Sciatic nerve (tissue), 2 donors: ENCODE data around the gene MPRIP. TPM values are rescaled to one million over a fixed set of nuclear protein-coding genes. Genes with fewer than 3 reads are reported as not detected.
A peak's percentile ranks its signal among the peaks of the same experiment; 100 is the strongest.

Experiments used
- ATAC-seq: fragments of 200-7000 bp; cut with Tn5 transposase; one replicate; pipeline ENCODE4 v1.9.1; 2020; ENCODE audit warnings: mild to moderate bottlenecking, moderate library complexity
- DNase-seq: peaks from one replicate; pipeline ENCODE4 v3.0.0-alpha.2; 2020; ENCODE audit warnings: low spot score
- intact Hi-C: fragments of 100-400 bp; cut with DNase I; formaldehyde crosslinking; loops from one replicate; pipeline ENCODE4 v1.14.2; 2022
- total RNA-seq: library from RNA; stranded (reverse); fragmentation: NEBNext Ultra II Directional; extraction: Animal tissue kit (Norgen Biotek cat#: 25700); gene quantifications from one replicate; pipeline ENCODE4 v1.2.1, GENCODE V29; 2021
- donor health status: DM: no; HTN: no; CAD: no.
- donor health status: DM: no; HTN: no; CAD: no.

The MPRIP gene
- total RNA-seq, 1 donor from 2014 or later = 500 TPM

DNA sequence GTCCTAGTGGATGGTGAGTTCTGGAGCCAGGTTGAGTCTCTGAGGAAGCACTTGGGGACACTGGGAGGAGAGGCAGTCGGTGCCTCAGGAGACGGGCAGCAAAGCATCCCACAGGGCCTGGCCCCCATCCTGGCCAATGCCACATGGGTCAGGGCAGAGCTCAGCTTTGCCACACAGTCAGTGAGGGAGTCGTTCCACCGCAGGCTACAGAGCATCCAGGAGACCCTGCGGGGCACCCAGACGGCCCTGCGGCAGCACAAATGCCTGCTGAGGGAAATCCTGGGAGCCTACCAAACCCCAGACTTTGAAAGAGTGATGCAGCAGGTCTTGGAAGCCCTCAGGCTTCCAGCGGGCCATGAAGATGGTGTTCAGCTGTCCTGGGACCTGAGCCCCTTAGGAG is 124.2 kb downstream of the MPRIP start:
- no peak for ATAC-seq
- DNase-seq = no peak
- intact Hi-C loops = no loop called here

- DNase-seq (no peak), ATAC-seq (no peak)
- intact Hi-C loops = no loop called here
Observed at GRCh38 chr17:17167356-17167755, 125.1 kb downstream of the MPRIP start.

DNA sequence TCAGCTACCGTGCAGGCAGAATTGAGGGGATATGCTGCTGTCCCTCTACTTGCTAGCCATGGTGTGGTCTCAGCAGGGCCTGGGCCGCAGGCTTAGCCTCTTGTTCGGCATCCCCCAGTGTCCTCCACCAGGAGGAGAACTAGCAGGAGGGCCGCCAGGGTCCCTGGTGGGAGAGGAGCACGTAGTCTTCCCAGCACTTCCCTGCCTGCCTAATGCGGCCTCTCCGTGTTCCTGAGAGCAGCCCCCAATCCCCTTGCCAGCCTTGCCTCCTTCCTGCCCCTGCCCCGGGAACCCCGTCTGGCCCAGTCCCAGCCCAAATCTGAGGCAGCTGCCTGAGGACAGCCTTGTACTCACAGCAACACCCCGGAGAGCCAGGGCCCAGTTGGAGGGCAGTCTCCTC is 125.7 kb downstream of the MPRIP start:
- no peak for ATAC-seq
- intact Hi-C loops = no loop called here
- no peak for DNase-seq

DNA sequence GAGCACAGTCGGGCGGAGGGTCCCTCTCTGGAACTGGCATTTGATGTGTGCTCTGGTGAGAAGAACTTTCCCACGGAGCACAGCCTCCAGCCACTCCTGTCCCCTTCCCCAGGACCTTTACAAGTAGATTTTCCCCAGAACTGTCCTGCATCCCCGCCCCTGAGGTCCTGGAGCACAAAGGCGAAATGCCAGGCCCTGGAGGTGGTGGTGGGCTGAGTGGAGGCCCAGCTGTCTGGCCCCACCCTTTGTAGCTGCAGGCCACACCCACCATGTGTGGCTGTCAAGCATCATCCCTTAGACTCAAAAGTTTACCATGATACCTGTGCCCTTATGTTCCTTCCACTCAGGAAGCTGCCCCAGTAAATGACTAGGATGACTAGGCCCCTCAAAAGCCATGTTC is 126.1 kb downstream of the MPRIP start:
- intact Hi-C loops = no loop called here
- no peak for ATAC-seq
- no peak for DNase-seq

DNA sequence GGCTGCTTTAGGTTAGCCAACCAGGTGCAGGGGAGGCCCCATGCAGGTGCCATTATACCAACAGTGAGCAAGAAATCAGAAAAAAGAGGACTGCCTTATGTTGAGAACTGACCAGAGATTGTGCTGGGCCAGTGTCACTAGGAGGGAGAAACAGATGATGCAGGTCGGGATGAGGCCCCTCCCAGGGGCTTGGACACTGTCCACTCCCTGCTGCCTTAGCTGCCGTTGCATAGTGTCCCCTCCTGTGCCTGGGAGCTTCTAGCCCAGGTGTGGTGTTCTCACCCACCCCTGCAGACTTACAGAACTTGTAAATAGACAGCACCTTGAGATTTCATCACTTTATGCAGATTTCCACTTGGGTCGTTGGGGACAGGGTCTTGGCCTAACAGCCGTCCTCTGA is 127.1 kb downstream of the MPRIP start:
- no peak for ATAC-seq
- DNase-seq = no peak
- intact Hi-C loops = no loop called here

DNA sequence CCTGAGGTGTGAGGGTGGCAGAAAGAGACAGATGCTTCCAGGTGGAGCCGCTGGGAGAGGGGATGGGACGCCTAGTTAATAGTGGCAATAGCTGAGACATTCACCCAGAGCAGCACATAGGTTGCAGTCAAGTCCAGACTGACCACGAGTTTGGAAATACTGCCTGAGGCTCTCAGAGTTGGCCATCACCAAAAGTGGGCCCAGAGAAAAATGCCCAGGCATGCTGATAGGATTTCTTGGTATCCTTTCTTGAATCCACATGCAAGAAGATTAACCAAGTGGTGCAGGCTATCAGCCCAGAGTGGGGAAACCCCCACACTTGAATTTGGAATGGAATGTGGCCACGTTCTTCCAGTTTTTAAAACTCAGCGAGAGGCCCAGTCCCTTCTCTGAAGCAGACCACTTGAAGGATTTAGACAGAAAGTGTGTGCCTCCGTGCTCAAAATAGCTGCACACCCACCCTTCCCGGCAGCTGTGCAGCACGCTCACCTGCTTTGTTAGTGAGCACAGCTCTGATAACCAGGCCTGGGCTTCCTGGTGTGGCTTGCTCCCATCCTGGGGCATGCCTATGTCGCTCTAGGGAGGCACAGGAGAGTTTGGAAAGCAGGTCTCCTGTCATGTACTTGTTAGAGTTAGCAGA is 128.2 kb downstream of the MPRIP start:
- intact Hi-C loops = no loop called here
- DNase-seq (no peak), ATAC-seq (no peak)

DNA sequence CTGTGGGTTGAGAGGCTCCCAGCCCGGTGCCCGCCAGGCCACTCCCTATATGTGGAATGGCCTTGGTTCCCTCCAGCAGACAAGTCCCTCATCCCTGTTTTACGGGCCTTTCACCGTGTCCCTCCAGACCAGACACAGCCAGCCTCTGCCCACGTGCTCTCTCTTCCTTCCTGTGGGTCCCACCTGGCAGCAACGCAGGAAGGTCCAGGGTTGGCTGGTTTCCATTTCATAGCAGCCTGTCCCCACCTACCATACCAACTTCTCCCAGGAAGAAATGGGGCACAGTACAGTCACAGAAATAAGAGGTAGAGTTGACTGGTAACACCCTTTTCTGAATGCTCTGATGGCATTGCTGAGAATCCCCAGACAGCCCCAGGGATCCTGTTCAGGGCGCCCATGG is 128.9 kb downstream of the MPRIP start:
- no peak for ATAC-seq
- no peak for DNase-seq
- intact Hi-C loops = no loop called here

DNA sequence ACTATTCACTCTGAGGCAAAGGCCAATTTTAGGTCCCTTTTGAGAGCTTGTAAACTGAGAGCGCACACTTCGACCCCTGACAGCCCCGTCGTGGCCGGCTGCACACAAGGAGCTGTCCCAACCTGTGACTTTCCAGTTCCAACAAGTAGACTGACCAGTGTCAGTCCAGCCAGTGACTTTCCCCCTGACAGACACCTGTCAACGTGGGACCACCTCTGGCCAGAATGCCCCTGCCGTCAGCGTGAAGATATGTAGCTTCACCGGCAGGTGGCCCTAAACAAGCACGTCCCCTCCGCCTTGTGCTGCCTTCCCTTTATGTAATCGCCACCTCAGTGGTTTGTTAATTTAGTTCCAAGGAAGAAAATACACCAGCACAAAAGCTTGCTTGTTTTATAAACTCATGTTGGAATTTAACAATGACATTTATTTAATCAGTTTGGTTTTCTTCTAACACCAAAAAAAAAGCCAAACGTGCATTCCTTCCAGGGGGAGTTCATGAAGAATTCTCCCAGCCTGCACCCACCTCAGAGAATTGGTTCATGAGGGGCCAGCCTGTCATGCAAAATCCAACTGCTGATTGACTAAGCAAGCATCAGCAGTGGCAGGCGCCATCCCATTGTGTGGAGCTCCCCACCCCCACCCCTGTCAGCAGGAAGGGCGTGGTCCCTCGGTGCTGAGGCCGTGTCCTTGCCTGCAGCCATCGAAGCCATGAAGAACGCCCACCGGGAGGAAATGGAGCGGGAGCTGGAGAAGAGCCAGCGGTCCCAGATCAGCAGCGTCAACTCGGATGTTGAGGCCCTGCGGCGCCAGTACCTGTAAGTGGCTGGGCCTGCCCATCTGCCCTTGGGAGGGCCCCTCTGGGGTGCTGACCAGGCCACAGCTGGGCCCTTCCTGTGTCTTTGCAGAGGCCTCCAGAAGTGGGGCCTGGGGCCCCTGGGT is 130.0 kb downstream of the MPRIP start:
- ATAC-seq (peak; percentile 39), DNase-seq (no peak)
- intact Hi-C loops = no loop called here

DNA sequence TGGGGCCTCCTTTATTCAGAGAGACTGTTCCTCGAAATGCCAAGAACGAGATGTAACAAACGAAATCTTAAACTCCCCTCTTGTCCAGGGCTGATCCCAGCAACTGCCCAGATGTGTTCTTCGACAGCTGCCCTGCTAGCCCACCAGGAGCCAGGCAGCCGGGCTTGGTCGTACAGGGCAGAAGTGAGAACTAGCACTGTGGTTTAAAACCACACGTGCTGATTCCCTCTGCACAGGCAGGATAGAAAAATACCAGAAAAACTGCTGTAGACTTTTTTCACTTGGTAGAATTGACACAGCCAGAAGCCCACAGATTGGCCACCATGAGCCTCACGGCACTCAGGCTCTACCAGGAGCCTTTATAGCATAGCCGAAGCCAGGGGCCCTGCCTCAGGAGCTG is 130.7 kb downstream of the MPRIP start:
- ATAC-seq (no peak), DNase-seq (no peak)
- intact Hi-C loops = no loop called here

GRCh38 chr17:17173921-17174320 is 131.7 kb downstream of the MPRIP start:
- intact Hi-C loops = no loop called here
- no peak for DNase-seq
- ATAC-seq = no peak

- ATAC-seq (no peak), DNase-seq (no peak)
- intact Hi-C loops = no loop called here
Observed at GRCh38 chr17:17175340-17175739, 133.1 kb downstream of the MPRIP start.

- no peak for DNase-seq
- intact Hi-C loops = no loop called here
- ATAC-seq = no peak
Observed at GRCh38 chr17:17175917-17176316, 133.7 kb downstream of the MPRIP start.

DNA sequence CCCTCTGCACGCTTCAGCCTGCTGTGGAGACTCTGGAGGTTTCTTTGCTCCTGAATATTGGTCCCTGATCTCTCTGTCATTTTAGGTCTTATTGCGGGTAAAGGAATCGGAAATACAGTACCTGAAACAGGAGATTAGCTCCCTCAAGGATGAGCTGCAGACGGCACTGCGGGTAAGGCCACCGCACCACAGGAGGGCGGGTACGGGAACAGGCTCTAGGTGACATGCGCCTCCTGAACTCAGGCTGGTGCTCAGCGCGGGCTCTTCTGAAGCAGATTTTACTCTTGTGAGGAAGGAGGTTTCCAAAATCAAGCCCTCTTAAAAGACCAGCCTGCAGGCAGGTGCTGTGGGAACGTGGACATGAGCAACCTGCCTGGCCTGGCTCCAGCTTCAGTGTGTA is 134.1 kb downstream of the MPRIP start:
- intact Hi-C loops = no loop called here
- ATAC-seq (no peak), DNase-seq (no peak)

DNA sequence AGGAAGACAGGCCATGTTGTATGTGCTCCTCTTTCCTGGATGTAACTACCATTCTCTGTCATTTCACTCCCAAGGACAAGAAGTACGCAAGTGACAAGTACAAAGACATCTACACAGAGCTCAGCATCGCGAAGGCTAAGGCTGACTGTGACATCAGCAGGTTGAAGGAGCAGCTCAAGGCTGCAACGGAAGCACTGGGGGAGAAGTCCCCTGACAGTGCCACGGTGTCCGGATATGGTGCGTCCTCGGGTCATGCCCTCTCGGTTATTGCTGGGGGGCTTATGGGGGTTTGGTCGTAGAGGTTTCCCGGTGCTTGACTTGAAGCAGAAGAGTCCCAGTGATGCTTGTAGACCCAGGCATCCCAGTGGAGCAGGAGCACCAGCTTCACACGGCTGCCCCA is 134.9 kb downstream of the MPRIP start:
- intact Hi-C loops = no loop called here
- DNase-seq = no peak
- no peak for ATAC-seq

- intact Hi-C loops = no loop called here
- no peak for ATAC-seq
- no peak for DNase-seq
Observed at GRCh38 chr17:17179371-17179827, 137.1 kb downstream of the MPRIP start.

- DNase-seq (no peak), ATAC-seq (no peak)
- intact Hi-C loops = no loop called here
Observed at GRCh38 chr17:17180141-17180603, 137.9 kb downstream of the MPRIP start.

- ATAC-seq = no peak
- intact Hi-C loops = no loop called here
- no peak for DNase-seq
Observed at GRCh38 chr17:17180741-17181525, 138.7 kb downstream of the MPRIP start.

DNA sequence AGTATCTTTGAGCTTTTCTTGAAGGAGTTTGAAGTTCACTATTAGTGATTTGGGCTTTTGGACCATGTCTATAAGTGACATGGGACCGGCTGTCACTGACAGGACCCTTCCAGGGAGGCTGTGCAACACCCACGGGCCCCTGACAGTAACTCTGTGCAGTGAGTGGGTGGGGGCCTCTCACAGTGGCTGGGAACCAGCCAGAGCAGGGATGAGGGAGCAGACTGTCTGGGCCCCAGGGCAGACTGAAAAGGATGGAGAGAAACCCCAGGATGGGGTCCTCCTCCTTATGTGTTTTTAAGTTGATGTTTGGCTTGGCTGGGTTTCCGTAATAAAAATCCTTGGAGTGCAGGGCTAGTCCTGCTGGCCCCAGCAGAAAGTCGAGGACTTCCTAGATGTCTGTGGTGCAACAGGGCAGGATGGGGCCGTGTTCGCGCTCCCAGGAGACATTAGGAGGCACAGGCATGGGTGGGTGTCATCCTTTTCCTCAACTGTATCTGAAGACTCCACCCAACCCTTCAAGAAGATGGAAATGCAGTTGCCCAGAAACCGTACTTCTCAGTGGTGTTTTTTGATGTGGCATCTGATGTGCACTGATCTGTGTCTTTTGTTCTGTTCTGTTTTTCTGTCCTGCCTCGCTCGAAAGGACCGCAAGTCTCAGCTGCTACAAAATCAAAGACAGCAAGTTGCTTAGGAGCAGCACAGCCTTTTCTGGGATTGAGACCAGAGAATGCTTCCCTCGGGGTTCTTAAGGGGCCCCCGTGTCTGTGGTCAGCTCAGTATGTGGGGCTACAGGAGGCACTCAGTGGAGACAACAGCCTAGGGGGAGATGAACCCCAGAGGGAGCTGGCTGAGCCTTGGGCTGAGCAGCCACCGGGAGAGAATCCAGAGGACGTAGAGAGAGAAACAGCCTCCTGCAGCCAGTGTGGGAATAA is 139.7 kb downstream of the MPRIP start:
- ATAC-seq = peak; percentile 28
- intact Hi-C loops = no loop called here
- no peak for DNase-seq
